G401 (cell line): ENCODE results near the gene PLCB1. TPM values are rescaled to one million over a fixed set of nuclear protein-coding genes. Genes with fewer than 3 reads are reported as not detected.

ENCODE experiments used
- DNase-seq: peaks from one replicate; pipeline ENCODE4 v3.0.0-alpha.2; 2015; ENCODE audit warnings: low spot score
- in situ Hi-C: cut with HindIII; loops from 2 replicates; pipeline ENCODE4 v1.10.0; 2016; ENCODE audit warnings: low sequenced_read_pairs, mixed read lengths
- total RNA-seq: library from RNA; depleted of rRNA; stranded (reverse); fragments of >200 nt; shearing (Covaris generic); gene quantifications from 2 replicates; pipeline ENCODE4 v1.2.3, GENCODE V29; 2014

PLCB1 gene
- total RNA-seq, 1 experiment from 2014 or later = not detected

GRCh38 chr20:8228315-8228714 lies 96.2 kb downstream of the PLCB1 start:
- DNase-seq = no peak

DNA sequence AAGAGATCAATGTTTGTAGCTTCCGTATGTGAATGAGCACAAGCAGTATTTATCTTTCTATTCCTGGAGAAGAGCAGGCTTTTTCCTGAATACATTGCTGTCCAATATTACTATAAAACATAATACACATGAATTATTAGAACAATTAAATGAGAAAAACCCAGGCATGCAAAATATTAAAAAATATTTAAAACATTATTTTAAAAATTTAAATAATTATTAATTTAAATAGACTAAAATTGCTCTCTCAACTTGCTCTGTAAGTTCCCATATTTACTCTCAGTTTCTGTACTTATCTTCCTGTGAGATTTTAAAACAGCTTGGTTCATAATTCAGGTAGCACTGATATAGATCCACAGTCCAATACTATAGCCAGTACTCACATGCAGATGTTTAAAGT lies 97.0 kb downstream of the PLCB1 start:
- in situ Hi-C loops = no loop called here
- DNase-seq = no peak

More at GRCh38 chr20:8228315-8228714, 96.2 kb downstream of the PLCB1 start:
- in situ Hi-C loops = no loop called here

DNA sequence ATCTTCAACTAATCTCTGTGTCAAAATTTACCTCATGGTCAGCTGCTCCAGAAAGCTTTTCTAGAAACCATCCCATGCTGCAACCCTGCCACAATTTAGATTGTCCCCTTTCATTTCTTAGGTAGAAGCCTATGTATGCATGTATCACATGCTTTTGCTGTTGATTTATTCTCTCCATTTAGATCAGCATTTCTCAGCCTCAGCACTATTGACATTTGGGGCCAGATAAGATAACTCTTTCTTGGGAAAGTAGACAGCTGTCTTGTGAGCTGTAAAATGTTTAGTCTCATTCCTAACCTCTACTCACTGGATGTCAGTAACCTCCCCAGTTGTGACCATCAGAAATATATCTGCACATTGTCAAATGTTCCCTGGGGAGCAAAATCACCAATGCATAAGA lies 99.0 kb downstream of the PLCB1 start:
- no peak for DNase-seq
- in situ Hi-C loops = no loop called here

DNA sequence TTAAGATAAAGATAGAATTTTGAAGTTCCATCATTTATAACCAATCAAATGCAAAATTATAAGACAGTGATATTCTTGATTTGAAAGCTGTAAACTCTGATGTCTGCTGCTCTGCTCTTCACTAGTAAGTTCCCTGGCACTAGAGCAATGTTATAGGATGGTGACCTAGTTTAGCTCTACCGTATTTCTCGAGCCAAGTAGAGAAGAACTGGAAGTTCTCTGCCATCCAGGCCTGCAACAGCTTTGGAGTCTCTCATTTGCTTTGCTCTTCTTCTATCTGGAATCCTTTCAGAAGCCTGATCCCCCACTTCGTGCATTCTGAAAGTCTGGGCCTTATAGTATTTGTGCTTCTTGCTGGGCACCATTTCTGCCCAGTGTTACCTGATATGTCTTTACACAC lies 100.3 kb downstream of the PLCB1 start:
- DNase-seq = peak; percentile 91
- in situ Hi-C loops = no loop called here

DNA sequence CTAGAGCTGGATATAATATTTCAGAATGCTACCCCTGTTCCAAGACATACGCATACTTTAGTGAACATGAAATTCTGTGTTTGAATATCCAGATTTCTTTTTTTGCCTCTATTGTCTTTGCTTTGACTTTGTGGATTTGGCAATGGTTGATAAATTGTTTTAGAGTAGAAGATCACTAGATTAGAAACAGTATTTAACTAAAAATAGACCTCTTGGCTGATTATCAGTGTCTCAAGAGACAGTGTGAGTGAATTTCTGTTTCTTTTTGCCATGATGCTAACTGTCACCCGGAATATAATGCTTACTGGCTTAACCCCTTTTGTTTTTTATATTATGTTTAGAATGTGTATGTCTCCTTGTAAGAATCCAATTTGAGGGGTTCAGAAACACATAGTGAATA lies 102.5 kb downstream of the PLCB1 start:
- peak; percentile 42 for DNase-seq
- in situ Hi-C loops = no loop called here

- in situ Hi-C loops = no loop called here
- no peak for DNase-seq
Observed at GRCh38 chr20:8242066-8242465, 110.0 kb downstream of the PLCB1 start.

GRCh38 chr20:8242827-8243724 lies 111.0 kb downstream of the PLCB1 start:
- in situ Hi-C loops = no loop called here
- peak; percentile 85 for DNase-seq

DNA sequence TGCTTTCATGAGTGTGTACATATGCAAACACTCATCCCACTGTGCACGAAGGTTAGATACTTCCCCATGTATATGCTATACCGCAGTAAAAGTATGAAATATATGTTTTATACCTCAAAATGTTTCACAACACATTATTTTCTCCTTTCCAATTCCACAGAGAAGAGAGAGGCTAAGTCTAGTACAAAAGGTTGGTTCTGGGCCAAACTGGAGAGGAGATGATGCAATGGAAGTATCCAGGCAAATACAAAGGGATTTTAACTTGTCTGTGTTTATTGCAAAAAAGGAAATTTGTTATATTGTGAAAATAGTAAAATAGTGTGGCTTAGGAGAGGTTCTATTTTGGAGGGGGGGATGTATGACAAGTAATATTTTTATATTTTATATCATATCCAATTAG lies 112.6 kb downstream of the PLCB1 start:
- in situ Hi-C loops = no loop called here
- DNase-seq = peak; percentile 87

GRCh38 chr20:8246153-8246552 lies 114.1 kb downstream of the PLCB1 start:
- DNase-seq = no peak
- in situ Hi-C loops = no loop called here

- in situ Hi-C loops = no loop called here
- no peak for DNase-seq
Observed at GRCh38 chr20:8246716-8247115, 114.7 kb downstream of the PLCB1 start.

DNA sequence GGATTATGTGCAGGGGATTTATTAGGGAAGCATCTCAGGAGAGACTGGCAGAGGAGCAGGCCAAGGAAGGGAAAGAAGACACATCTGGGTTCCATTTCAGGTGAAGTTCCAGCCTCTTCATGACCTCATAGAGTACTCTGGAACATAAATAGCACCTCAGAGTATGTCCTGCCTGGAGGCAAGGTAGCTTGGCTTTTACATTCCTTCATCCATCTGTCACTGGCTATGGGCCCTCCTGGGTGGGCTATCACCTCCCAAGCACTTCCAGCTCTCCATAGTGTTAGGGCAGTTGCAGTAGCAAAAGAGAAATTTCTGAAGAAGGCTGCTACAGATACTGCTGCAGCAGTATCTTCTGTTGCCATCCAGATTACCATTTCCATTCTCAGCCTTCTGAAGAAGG lies 116.0 kb downstream of the PLCB1 start:
- no peak for DNase-seq
- in situ Hi-C loops = no loop called here

DNA sequence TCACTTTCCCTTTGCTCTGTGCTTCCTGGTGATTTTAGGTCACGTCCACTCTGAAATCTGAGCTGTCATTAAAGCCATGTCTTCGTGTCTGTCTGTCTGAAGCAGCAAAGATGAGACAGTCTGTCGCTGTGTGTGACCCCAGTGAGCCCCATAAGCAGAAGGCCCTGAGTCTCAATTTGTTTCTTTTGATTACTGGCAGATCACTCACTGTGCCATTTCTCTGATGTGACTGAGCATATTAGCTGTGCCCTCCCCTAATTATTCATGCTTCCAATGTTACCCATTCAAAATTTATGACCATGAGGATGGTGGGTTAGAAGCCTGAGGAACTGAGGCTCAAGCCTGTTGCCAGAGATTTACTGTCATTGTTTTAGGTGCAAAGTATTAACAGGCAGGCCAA lies 117.6 kb downstream of the PLCB1 start:
- in situ Hi-C loops = no loop called here

GRCh38 chr20:8250539-8251200 lies 118.6 kb downstream of the PLCB1 start:
- in situ Hi-C loops = no loop called here
- no peak for DNase-seq

More for the DNA sequence above, 117.6 kb downstream of the PLCB1 start:
- DNase-seq = no peak

DNA sequence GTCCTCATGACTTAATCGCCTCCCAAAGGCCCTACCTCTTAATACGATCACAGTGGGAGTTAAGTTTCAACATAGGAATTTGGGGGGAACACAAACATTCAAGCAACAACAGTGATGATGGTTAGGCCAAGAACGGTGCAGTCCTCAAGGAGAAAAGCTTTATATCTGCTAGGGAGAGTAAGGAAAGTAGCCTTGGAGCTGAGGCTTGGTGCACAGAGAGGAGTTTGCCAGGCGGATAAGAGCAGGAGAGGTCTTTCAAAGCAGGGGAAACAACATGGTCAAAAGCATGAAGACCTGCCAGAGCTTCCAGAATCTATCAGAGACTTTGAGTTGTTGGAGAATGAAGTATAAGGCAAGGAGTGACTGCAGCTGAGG lies 119.1 kb downstream of the PLCB1 start:
- in situ Hi-C loops = no loop called here
- no peak for DNase-seq

- in situ Hi-C loops = no loop called here
- no peak for DNase-seq
Observed at GRCh38 chr20:8254911-8255582, 123.0 kb downstream of the PLCB1 start.

GRCh38 chr20:8255945-8256632 lies 124.0 kb downstream of the PLCB1 start:
- in situ Hi-C loops = no loop called here
- DNase-seq = no peak

- DNase-seq = no peak
- in situ Hi-C loops = no loop called here
Observed at GRCh38 chr20:8260837-8261251, 128.8 kb downstream of the PLCB1 start.

GRCh38 chr20:8262721-8263120 lies 130.7 kb downstream of the PLCB1 start:
- in situ Hi-C loops = no loop called here
- no peak for DNase-seq

GRCh38 chr20:8265588-8265987 lies 133.5 kb downstream of the PLCB1 start:
- no peak for DNase-seq
- in situ Hi-C loops = no loop called here

- in situ Hi-C loops = no loop called here
- no peak for DNase-seq
Observed at GRCh38 chr20:8267009-8267408, 134.9 kb downstream of the PLCB1 start.
